HepG2 (cell line): ENCODE measurements around the gene ECHS1. TPM values are rescaled to one million over a fixed set of nuclear protein-coding genes. Genes with fewer than 3 reads are reported as not detected.

Experiments
- CEBPZ ChIP-seq: IDR thresholded peaks from 2 replicates; pipeline ENCODE4 v1.6.1; 2012; ENCODE audit warnings: low read length, improper control_type of control experiment
- HDAC6 ChIP-seq: fragments of 200-600 bp; sonication (generic); IDR thresholded peaks from 2 replicates; pipeline ENCODE4 v1.7.0; 2017; ENCODE audit warnings: mild to moderate bottlenecking, antibody characterized with exemption, low read length, low read depth
- ISX ChIP-seq: sonication (generic); formaldehyde crosslinking; conservative IDR thresholded peaks from 2 replicates; pipeline ENCODE4 v1.5.0; 2020; ENCODE audit warnings: missing genetic modification reagents
- KDM3A ChIP-seq: IDR thresholded peaks from 2 replicates; pipeline ENCODE4 v1.6.1; 2018; ENCODE audit warnings: low read depth, missing compliant biosample characterization
- MYPOP ChIP-seq: sonication (generic); formaldehyde crosslinking; IDR thresholded peaks from 2 replicates; pipeline ENCODE4 v1.8.1; 2023; ENCODE audit warnings: mild to moderate bottlenecking, moderate library complexity, missing genetic modification reagents
- NFKB2 ChIP-seq: sonication (generic); formaldehyde crosslinking; IDR thresholded peaks from 2 replicates; pipeline ENCODE4 v1.4.0; 2020; ENCODE audit warnings: missing genetic modification reagents, borderline replicate concordance
- NONO ChIP-seq, 2 experiments: fragments of 450-650 bp in 1 of 2; sonication (generic) in 1 of 2; formaldehyde crosslinking in 1 of 2; IDR thresholded peaks in 1 of 2; conservative IDR thresholded peaks in 1 of 2; 2 replicates each; pipeline versions ENCODE4 v1.6.1 to v1.8.0; 2017 to 2022; ENCODE audit warnings: mild to moderate bottlenecking in 1 of 2, missing genetic modification reagents in 1 of 2, moderate library complexity in 1 of 2
- PTBP1 ChIP-seq: fragments of 200-400 bp; formaldehyde crosslinking; IDR thresholded peaks from 2 replicates; pipeline ENCODE4 v1.6.1; 2018; ENCODE audit warnings: low read length, low read depth; ENCODE audit not compliant: poor library complexity, severe bottlenecking
- SRF ChIP-seq: IDR thresholded peaks from 2 replicates; pipeline ENCODE4 v1.6.1; 2011; ENCODE audit warnings: mild to moderate bottlenecking, low read depth, low read length, moderate library complexity
- ZNF225 ChIP-seq: sonication (generic); formaldehyde crosslinking; IDR thresholded peaks from 2 replicates; pipeline ENCODE4 v1.4.0; 2020; ENCODE audit warnings: mild to moderate bottlenecking, missing genetic modification reagents
- ZNF549 ChIP-seq: sonication (generic); formaldehyde crosslinking; IDR thresholded peaks from 2 replicates; pipeline ENCODE4 v1.5.0; 2020; ENCODE audit warnings: missing genetic modification reagents
- ZNF747 ChIP-seq: sonication (generic); formaldehyde crosslinking; IDR thresholded peaks from 2 replicates; pipeline ENCODE4 v1.8.1; 2023; ENCODE audit warnings: missing genetic modification reagents, mild to moderate bottlenecking, borderline replicate concordance
- ZNF773 ChIP-seq: sonication (generic); formaldehyde crosslinking; IDR thresholded peaks from 2 replicates; pipeline ENCODE4 v1.4.0; 2020; ENCODE audit warnings: missing genetic modification reagents, borderline replicate concordance
- ZSCAN12 ChIP-seq: sonication (generic); formaldehyde crosslinking; IDR thresholded peaks from 2 replicates; pipeline ENCODE4 v1.9.0; 2021; ENCODE audit warnings: mild to moderate bottlenecking, missing genetic modification reagents
- polyA plus RNA-seq, 8 experiments: library from polyadenylated mRNA; depleted of rRNA in 3 of 8; stranded (reverse) in 7 of 8; unstranded in 1 of 8; fragments of >200 nt; fragmentation: Illumina TruSeq in 4 of 8; extraction: Trizol in 4 of 8; gene quantifications; 2 replicates each; pipeline versions ENCODE4 v1.2.1 to v1.2.3, GENCODE V29; 2011 to 2016; ENCODE audit warnings: low read depth in 4 of 8, missing spikeins in 1 of 8, mixed read lengths in 1 of 8; ENCODE audit not compliant: insufficient read depth in 1 of 8
- total RNA-seq, 5 experiments: library from RNA; depleted of rRNA; stranded (reverse); fragments of >200 nt; fragmentation: Illumina TruSeq; extraction: Trizol; gene quantifications; 2 replicates each; pipeline ENCODE4 v1.2.3, GENCODE V29; 2016; ENCODE audit warnings: low read depth in 1 of 5
- TF ChIP-seq, protein P1 (sequence below): sonication (generic); formaldehyde crosslinking; IDR thresholded peaks from 2 replicates; pipeline ENCODE4 v1.4.0; 2020; ENCODE audit warnings: missing genetic modification reagents
- TF ChIP-seq, protein P2 (sequence below): sonication (generic); formaldehyde crosslinking; IDR thresholded peaks from 2 replicates; pipeline ENCODE4 v1.4.0; 2020; ENCODE audit warnings: missing genetic modification reagents
- TF ChIP-seq, protein P3 (sequence below): sonication (generic); formaldehyde crosslinking; IDR thresholded peaks from 2 replicates; pipeline ENCODE4 v1.8.0; 2022; ENCODE audit warnings: mild to moderate bottlenecking, missing genetic modification reagents, moderate library complexity

ECHS1 gene
- total and polyA plus RNA-seq, 2 of the 13 experiments (the other 11 are each of a cell fraction or from before 2014, with no cell fraction given), result 32.7 to 195 TPM

DNA sequence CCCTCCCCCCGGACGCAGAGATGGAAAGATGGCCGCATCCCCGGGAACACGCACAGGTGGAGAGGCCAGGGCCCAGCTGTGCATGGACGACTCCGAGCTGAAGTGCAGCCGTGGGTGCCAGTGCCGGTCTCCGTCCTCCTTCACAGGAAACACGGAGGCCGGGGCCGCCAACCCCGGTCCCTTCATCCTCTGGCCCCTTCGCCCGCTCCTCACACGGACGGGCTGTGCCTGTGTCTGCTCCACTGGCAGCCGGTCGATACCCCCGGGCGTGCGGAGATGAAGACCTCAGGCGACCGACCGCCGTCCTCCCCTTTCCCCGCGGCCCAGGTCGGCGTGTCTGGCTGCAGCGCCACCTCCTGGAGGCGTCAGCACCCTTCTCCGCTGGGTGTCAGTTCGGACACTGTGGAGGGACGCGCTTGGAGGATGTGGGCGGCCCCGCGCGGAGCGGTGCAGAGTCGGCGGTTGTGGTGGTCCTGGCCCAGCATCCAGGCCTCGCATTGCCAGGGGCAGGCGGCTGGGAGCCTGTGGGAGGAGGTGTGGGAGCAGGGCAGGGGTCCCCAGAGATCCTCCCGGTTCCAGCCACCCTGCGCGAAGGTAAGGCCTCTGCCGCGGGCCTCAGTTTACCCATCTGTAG lies 54.5 kb downstream of the ECHS1 start (continued):
- no peak for TF ChIP-seq PTBP1
- TF ChIP-seq, protein P1, sequence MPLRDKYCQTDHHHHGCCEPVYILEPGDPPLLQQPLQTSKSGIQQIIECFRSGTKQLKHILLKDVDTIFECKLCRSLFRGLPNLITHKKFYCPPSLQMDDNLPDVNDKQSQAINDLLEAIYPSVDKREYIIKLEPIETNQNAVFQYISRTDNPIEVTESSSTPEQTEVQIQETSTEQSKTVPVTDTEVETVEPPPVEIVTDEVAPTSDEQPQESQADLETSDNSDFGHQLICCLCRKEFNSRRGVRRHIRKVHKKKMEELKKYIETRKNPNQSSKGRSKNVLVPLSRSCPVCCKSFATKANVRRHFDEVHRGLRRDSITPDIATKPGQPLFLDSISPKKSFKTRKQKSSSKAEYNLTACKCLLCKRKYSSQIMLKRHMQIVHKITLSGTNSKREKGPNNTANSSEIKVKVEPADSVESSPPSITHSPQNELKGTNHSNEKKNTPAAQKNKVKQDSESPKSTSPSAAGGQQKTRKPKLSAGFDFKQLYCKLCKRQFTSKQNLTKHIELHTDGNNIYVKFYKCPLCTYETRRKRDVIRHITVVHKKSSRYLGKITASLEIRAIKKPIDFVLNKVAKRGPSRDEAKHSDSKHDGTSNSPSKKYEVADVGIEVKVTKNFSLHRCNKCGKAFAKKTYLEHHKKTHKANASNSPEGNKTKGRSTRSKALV (CRISPR knock-in tag), result 0 out of 2 replicates have a peak, but pooled peaks have one; percentile 42
- no peak for TF ChIP-seq ZNF773 (CRISPR knock-in tag)
- TF ChIP-seq, protein P2, sequence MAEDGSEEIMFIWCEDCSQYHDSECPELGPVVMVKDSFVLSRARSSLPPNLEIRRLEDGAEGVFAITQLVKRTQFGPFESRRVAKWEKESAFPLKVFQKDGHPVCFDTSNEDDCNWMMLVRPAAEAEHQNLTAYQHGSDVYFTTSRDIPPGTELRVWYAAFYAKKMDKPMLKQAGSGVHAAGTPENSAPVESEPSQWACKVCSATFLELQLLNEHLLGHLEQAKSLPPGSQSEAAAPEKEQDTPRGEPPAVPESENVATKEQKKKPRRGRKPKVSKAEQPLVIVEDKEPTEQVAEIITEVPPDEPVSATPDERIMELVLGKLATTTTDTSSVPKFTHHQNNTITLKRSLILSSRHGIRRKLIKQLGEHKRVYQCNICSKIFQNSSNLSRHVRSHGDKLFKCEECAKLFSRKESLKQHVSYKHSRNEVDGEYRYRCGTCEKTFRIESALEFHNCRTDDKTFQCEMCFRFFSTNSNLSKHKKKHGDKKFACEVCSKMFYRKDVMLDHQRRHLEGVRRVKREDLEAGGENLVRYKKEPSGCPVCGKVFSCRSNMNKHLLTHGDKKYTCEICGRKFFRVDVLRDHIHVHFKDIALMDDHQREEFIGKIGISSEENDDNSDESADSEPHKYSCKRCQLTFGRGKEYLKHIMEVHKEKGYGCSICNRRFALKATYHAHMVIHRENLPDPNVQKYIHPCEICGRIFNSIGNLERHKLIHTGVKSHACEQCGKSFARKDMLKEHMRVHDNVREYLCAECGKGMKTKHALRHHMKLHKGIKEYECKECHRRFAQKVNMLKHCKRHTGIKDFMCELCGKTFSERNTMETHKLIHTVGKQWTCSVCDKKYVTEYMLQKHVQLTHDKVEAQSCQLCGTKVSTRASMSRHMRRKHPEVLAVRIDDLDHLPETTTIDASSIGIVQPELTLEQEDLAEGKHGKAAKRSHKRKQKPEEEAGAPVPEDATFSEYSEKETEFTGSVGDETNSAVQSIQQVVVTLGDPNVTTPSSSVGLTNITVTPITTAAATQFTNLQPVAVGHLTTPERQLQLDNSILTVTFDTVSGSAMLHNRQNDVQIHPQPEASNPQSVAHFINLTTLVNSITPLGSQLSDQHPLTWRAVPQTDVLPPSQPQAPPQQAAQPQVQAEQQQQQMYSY (CRISPR knock-in tag), result 0 out of 2 replicates have a peak, but pooled peaks have one; percentile 37
- TF ChIP-seq, protein P3, sequence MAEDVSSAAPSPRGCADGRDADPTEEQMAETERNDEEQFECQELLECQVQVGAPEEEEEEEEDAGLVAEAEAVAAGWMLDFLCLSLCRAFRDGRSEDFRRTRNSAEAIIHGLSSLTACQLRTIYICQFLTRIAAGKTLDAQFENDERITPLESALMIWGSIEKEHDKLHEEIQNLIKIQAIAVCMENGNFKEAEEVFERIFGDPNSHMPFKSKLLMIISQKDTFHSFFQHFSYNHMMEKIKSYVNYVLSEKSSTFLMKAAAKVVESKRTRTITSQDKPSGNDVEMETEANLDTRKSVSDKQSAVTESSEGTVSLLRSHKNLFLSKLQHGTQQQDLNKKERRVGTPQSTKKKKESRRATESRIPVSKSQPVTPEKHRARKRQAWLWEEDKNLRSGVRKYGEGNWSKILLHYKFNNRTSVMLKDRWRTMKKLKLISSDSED (CRISPR knock-in tag), result 0 out of 2 replicates have a peak, but pooled peaks have one; percentile 43
- no peak for TF ChIP-seq NONO (IDR thresholded peaks at IDR 0.05)
- peak; percentile 55; the same call in 1 of the 2 replicates for TF ChIP-seq NONO (CRISPR knock-in tag; conservative IDR thresholded peaks at IDR 0.05)
- no peak for TF ChIP-seq CEBPZ
- TF ChIP-seq NFKB2, result peak; percentile 45; the same call in 1 of the 2 replicates
- TF ChIP-seq ZNF549 (CRISPR knock-in tag), result no peak
- TF ChIP-seq HDAC6, result no peak
- TF ChIP-seq SRF, result no peak
- TF ChIP-seq ISX, result no peak
- 0 out of 2 replicates have a peak, but pooled peaks have one; percentile 51 for TF ChIP-seq KDM3A
- no peak for TF ChIP-seq ZSCAN12 (CRISPR knock-in tag)
- peak; percentile 64; the same call in 1 of the 2 replicates for TF ChIP-seq ZNF225 (CRISPR knock-in tag)
- no peak for TF ChIP-seq ZNF747
- TF ChIP-seq MYPOP (CRISPR knock-in tag), result no peak
